Neuron (in vitro differentiated cells): ENCODE measurements around the gene AXL.

Source experiments
- H2AFZ ChIP-seq: one replicate; pipeline ENCODE4 v1.6.1; 2013; ENCODE audit warnings: low read depth, mild to moderate bottlenecking, inconsistent platforms, low read length, moderate library complexity
- H3K27me3 ChIP-seq: one replicate; pipeline ENCODE4 v1.6.1; 2013; ENCODE audit warnings: low read length; ENCODE audit not compliant: insufficient read depth
- H3K36me3 ChIP-seq: one replicate; pipeline ENCODE4 v1.6.1; 2013; ENCODE audit warnings: low read length; ENCODE audit not compliant: insufficient read depth
- H3K4me1 ChIP-seq: one replicate; pipeline ENCODE4 v1.6.1; 2013; ENCODE audit warnings: low read length; ENCODE audit not compliant: insufficient read depth
- H3K4me3 ChIP-seq: 2 replicates; pipeline ENCODE4 v1.5.1; 2013; ENCODE audit warnings: mild to moderate bottlenecking, low read length, moderate library complexity
- H3K9me3 ChIP-seq: one replicate; pipeline ENCODE4 v1.6.1; 2013; ENCODE audit warnings: low read length

Gene AXL

DNA sequence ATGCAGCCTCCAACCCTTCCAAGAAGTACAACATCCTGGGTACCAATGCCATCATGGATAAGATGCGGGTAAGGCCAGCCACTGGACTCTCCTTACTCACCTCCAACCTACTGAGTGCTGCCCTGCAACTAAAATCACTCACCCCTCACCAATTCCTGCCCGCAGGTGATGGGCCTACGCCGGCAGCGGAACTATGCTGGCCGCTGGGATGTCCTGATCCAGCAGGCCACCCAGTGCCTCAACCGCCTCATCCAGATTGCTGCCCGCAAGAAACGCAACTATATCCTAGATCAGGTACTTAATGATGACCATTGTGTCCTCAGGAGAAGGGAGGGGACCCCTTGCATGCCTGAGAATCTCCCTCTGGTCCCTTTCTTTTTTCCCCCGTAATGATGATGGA, 75.4 kb downstream of the AXL start:
- no peak overlapping the region for H3K4me3 ChIP-seq
- peaks cover 93% of the 10 kb centered on the region for H3K36me3 ChIP-seq
- H3K9me3 ChIP-seq: no peaks in the 10 kb centered on the region
- no peaks in the 10 kb centered on the region for H3K27me3 ChIP-seq
- peaks cover 22% of the 10 kb centered on the region for H3K4me1 ChIP-seq
- H2AFZ ChIP-seq: no peak overlapping the region

DNA sequence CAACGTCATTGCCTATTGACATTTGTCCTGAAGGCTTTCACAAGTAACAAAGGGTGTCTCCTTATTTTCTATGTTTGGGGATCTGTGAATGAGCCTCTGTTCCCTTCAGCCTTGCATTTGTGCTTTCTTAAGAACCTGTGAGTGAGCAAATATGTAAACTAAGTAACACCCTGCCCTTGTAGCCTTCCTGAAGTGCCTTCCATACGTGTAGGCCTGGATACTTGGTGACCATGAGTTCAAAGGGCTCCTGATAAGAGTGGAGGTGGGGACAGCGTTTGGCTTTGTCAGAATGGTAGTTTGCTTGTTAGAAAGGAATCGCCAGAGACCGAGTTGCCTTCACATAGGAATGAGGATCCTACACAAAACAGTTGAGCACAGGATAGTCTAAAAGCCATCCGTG, 76.5 kb downstream of the AXL start:
- peaks cover 94% of the 10 kb centered on the region for H3K36me3 ChIP-seq
- H3K4me3 ChIP-seq: no peak overlapping the region

DNA sequence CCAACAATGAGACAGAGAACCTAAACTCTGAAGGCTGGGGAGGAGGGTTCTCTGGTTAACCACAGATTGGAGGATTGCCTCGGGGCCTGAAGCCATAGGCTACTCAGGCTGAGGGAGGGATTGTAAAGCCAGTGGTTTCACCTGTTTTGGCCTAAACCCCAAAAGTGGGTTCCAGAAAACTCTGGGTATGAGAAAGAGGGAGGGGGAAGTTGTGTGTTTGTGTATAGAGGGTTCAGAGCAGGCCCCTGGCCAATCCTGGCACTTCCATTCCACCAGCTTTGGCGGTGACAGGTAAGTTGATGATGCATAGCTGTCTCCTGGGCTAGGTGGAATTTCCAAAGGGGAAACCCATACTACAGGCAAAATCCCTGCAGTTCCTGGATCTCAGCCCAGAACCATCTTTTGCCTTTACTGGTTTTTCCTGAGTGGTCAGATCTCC, 77.4 kb downstream of the AXL start:
- peaks cover 96% of the 10 kb centered on the region for H3K36me3 ChIP-seq

More for the DNA sequence above, 76.5 kb downstream of the AXL start:
- H2AFZ ChIP-seq: no peak overlapping the region
- no peaks in the 10 kb centered on the region for H3K27me3 ChIP-seq
- no peaks in the 10 kb centered on the region for H3K9me3 ChIP-seq
- H3K4me1 ChIP-seq: peaks cover 22% of the 10 kb centered on the region

DNA sequence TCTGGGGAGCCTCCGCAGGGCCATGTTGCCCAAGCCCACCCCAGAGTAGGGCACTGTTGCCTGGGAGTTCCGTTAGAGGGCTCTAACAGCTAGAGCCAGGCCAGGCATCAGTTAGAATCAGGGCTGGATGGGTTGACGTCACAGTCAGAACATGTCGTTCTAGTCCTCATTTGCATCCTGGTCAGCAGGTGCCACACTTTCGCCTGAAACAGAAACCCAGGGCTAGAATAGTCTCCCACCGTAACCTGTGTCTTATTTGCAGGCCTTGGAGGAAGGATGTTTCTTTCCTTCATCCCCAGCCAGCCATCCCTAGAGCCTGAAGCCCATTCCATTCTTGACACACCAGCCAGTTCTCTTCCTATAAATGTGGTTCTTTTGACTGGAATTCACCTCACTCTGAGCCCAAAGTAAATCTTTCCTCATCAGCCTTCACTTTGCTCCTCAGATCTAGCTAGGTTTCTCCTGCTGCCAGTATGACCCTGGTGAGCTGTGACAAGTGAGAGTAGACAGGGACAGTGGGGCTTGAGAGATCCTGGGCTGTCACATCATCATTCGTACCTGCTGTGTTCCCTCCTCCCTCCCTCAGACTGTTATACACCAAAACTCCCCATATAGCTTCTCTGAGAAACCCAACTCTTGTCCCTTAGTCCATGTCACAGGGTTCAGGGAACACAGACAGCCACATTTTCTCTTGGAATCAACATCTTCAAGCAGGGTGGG, 78.8 kb downstream of the AXL start:
- no peaks in the 10 kb centered on the region for H3K9me3 ChIP-seq
- peaks cover 22% of the 10 kb centered on the region for H3K4me1 ChIP-seq
- peaks cover 93% of the 10 kb centered on the region for H3K36me3 ChIP-seq
- H2AFZ ChIP-seq: no peak overlapping the region
- no peaks in the 10 kb centered on the region for H3K27me3 ChIP-seq
- H3K4me3 ChIP-seq: no peak overlapping the region

More for the DNA sequence above, 77.4 kb downstream of the AXL start:
- no peaks in the 10 kb centered on the region for H3K27me3 ChIP-seq
- no peak overlapping the region for H2AFZ ChIP-seq
- no peaks in the 10 kb centered on the region for H3K9me3 ChIP-seq
- H3K4me3 ChIP-seq: no peak overlapping the region
- peaks cover 22% of the 10 kb centered on the region for H3K4me1 ChIP-seq

DNA sequence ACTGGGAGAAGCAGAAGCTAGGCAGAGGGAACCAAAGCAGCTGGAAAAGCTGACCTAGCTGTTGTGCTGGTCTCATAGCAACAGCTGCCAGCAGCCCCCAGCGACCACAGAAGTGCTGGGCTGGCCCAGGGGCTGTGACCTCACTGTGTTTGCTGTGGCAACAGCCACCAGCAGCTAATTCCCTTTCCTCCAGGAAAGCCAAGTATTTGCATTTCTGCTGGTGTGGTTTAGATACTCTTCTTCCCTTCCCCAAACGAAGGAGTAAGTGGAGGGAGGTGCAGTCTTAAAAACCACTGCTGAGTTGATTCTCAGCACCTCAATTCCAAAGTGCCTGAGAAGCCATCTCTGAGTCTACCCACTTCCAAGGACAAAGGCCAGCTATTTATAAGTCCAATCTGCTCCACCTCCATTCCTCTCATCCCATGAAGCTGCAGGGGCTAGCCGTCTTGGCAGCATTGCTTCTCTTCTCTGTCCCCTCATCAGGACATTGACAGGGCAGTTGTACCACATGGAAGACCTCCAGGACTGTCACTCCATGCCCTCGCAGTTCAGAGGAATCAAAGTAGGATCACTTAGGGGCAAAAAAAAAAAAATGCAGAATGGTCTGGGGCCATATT, 79.4 kb downstream of the AXL start:
- no peaks in the 10 kb centered on the region for H3K27me3 ChIP-seq
- no peak overlapping the region for H2AFZ ChIP-seq
- peaks cover 93% of the 10 kb centered on the region for H3K36me3 ChIP-seq
- no peak overlapping the region for H3K4me3 ChIP-seq
- no peaks in the 10 kb centered on the region for H3K9me3 ChIP-seq
- H3K4me1 ChIP-seq: peaks cover 22% of the 10 kb centered on the region

DNA sequence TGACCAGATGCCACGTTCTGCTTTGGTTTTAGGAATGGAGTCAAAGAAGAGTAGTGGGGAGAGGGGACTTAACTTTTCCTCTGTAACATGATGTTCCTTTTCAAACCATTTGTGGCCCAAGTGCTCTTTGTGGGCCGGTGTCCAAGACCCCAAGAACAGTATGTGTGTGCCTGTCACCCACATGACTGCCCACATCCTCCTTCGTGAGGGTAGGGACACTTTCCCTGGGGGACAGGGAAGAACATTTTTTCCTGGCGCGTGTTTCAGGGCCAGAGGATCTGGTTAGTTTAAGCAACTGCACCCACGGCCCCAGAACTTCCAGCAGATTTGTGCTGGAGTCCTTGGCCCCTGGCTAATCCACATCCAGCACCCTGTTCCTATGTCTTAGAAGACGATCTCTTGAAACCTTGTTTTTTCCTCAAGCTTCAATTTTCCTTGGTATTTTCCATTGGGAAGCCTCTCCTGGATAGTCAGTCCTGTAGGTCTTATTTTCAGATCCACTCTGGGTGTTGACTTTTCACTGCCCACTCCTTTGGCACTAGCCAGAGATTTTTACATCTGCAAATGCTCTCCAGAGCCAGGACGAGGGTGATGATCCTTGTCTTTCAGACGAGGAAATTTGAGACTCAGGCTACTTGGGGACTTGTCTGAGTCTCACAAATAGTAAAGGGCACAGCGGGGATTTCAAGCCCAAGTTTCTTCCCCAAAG, 80.2 kb downstream of the AXL start:
- Histone ChIP-seq H3K4me1 (peaks cover 22% of the 10 kb centered on the region), H3K36me3 (peaks cover 93% of the 10 kb centered on the region), H3K9me3 (no peaks in the 10 kb centered on the region), H3K27me3 (no peaks in the 10 kb centered on the region), H2AFZ (no peak overlapping the region), H3K4me3 (no peak overlapping the region)

DNA sequence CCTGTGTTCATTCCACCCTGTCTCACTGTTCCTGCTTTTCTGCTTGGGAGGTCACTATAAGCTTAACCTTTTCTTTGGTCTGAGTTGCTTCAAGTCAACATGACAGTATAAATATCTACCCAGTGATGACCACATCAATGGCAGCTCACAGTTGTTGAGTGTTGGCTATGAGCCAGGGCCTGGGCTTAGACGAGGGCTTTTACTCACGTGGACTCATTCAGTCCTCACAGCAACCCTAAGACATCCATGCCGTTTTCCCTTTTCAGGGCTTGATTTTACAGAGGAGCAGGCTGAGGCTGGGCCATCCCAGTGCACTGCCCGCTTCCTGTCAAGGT, 80.7 kb downstream of the AXL start:
- Histone ChIP-seq H3K9me3 (no peaks in the 10 kb centered on the region), H3K36me3 (peaks cover 93% of the 10 kb centered on the region), H3K4me3 (no peak overlapping the region), H2AFZ (no peak overlapping the region), H3K27me3 (no peaks in the 10 kb centered on the region), H3K4me1 (peaks cover 22% of the 10 kb centered on the region)

DNA sequence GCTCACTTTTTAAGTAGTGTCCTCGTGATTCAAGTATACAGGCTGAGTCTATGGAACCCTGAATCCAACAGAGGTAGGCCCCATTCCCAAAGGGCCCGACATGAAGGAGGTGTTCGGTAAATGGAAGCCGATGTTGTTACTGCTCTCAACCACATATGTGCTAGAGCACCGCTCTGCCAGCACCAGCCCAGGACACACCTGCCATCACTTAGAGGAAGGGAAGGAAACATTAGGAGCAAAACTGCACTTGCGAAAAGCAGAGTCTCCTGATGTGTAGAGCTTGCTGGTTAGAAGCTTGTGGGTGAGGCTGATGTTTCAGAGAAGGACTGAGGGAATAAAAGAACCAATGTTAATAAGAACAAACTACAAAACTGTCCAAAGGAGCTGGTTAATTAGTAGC, 81.5 kb downstream of the AXL start:
- peaks cover 22% of the 10 kb centered on the region for H3K4me1 ChIP-seq
- no peak overlapping the region for H3K4me3 ChIP-seq
- H2AFZ ChIP-seq: no peak overlapping the region
- no peaks in the 10 kb centered on the region for H3K9me3 ChIP-seq
- peaks cover 93% of the 10 kb centered on the region for H3K36me3 ChIP-seq
- H3K27me3 ChIP-seq: no peaks in the 10 kb centered on the region

DNA sequence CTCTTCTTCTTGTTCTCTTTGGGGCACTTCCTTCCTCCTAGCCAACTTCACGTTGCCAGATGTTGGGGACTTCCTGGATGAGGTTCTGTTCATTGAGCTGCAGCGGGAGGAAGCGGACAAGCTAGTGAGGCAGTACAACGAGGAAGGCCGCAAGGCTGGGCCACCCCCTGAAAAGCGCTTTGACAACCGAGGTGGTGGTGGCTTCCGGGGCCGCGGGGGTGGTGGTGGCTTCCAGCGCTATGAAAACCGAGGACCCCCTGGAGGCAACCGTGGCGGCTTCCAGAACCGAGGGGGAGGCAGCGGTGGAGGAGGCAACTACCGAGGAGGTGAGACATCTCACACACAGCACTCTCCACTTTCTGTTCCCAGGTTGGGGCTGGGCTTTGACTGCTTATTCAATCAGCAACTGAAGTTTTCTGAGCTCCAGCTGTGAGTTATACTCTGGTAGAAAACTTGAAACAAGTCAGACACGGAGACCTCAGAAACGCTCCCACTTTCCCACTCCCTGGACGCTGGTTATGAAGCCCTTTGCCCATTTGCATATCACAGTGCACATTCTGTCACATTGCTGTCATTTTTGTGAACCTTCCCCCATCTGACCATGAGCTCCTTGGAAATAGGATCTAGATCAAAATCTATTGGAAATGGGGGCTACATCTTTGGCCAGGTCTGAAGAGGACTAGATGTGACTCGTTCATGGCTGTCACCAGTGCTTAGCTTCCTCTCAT, 83.8 kb downstream of the AXL start:
- Histone ChIP-seq H3K4me1 (peaks cover 9% of the 10 kb centered on the region), H3K27me3 (no peaks in the 10 kb centered on the region), H2AFZ (no peak overlapping the region), H3K4me3 (no peak overlapping the region), H3K36me3 (peaks cover 84% of the 10 kb centered on the region), H3K9me3 (no peaks in the 10 kb centered on the region)

DNA sequence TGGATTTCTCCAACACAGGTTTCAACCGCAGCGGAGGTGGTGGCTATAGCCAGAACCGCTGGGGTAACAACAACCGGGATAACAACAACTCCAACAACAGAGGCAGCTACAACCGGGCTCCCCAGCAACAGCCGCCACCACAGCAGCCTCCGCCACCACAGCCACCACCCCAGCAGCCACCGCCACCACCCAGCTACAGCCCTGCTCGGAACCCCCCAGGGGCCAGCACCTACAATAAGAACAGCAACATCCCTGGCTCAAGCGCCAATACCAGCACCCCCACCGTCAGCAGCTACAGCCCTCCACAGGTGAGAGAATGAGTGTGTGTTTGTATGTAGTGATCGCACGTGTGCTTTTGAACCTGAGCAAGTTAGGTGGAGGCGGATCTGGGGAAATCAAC, 84.9 kb downstream of the AXL start:
- peaks cover 74% of the 10 kb centered on the region for H3K36me3 ChIP-seq
- H2AFZ ChIP-seq: no peak overlapping the region

DNA sequence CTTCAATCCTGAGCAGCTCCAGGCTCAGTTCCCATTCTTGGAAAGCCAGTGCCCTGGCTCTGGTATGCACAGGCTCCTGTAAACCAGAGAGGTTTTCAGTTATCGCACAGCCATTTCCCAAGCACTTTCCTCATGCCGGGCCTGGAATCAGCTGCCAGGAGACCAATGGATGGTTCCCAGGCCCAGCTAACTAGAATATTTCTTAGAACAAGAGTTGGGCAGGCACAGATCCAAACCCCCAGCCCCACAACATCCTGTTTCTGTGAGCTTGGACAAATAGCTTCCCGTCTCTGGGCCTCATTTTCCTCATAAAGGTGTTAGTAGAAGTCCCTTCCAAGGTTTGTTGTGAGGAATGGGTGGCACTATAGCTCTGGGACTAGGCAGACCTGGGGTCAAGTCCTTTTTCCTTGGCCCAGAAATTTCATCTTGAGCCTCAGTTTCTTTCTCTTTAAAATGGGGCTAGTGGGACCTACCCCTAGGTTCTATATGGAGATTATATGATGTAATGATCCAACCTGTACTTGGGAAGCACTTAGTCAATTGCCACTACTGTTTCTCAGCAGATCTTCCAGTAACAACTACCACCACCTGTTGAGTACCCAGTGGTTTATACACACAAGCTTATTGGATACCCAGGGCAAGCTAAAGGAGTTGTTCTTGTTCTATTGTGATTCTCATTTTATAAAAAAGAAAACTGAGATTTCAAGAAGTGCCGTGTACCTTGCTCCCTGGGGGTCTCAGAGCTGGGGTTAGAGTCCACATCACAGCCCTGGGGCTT, 85.9 kb downstream of the AXL start:
- Histone ChIP-seq H2AFZ (no peak overlapping the region), H3K4me3 (no peak overlapping the region), H3K27me3 (no peaks in the 10 kb centered on the region), H3K9me3 (no peaks in the 10 kb centered on the region), H3K4me1 (no peaks in the 10 kb centered on the region), H3K36me3 (peaks cover 65% of the 10 kb centered on the region)

More for the DNA sequence above, 84.9 kb downstream of the AXL start:
- no peaks in the 10 kb centered on the region for H3K4me1 ChIP-seq
- H3K9me3 ChIP-seq: no peaks in the 10 kb centered on the region
- no peak overlapping the region for H3K4me3 ChIP-seq
- no peaks in the 10 kb centered on the region for H3K27me3 ChIP-seq

DNA sequence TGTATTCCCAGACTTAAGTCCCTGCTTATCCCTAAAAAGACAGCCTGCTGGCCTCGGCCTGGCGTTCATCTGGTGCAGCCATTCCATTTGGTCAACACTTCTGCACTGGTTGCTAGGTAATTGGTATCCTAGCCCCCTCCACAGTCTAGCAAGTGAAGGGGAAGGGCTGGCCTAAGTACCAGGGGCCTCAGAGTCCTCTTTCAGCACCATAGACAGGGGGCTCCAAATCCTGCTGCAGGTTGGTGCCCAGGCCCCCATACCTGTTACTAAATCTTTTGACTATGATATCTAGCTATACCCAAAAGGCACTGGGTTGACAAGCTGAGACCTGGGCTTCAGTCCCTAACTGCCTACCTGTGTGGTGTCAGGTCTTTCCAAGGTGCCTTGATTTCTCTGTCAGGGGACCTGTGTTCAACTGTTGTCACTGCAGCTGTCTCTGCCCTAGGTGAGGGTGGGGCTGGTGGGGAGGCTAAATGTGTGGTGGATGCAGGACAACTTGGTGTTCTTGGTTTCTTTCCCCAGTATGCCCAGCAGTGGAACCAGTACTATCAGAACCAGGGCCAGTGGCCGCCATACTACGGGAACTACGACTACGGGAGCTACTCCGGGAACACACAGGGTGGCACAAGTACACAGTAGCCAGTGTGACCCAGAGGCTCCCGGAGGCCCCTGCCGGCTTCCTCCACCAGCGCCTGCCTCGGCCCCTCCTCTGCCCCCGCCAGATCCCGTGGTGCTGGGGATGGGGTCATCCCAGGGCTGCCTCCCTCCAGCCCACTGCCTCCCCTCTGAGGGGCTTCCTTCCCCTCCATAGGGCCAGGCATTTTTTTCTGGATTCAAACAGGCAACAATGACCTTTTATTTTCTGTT, 87.1 kb downstream of the AXL start:
- peaks cover 5% of the 10 kb centered on the region for H3K4me1 ChIP-seq
- no peaks in the 10 kb centered on the region for H3K9me3 ChIP-seq
- H3K36me3 ChIP-seq: peaks cover 53% of the 10 kb centered on the region
- no peak overlapping the region for H2AFZ ChIP-seq
- H3K4me3 ChIP-seq: no peak overlapping the region
- H3K27me3 ChIP-seq: no peaks in the 10 kb centered on the region
